ENCODE results near the gene MTUS2.

Gene MTUS2

DNA sequence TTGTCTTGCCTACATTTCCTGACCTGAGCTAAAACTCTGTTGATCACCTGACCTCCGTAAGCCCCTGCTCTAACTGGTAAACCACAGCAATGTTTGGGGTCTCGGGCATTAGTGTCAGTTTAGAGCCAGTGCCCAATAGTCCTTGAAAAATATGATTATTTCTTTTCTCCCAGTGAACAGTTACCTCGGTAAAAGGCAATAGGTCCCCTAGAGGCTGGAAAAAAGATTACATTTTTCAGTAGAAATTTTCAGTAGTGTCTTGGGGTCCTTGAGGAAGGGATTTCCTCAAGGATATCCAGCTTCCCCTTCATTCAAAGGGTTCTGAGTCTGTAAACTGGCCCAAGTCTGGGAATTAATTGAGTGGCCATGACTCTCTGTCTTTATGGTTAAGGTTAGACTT is 597.9 kb downstream of the MTUS2 start:
- H3K27me3 ChIP-seq (replicated peaks in 2 of 5; ENCODE audit: control insufficient read depth in 4 of 5, insufficient read depth in 5 of 5, low read length in 4 of 5), result peaks cover 0 to 5% (median 2%) of the 10 kb centered on the region in 5 experiments
- H3K36me3 ChIP-seq (ENCODE audit: control insufficient read depth in 4 of 4, insufficient read depth in 4 of 4, low read length in 3 of 4), result no peaks in the 10 kb centered on the region
- H3K9me3 ChIP-seq (ENCODE audit: control extremely low read depth in 1 of 5, control insufficient read depth in 4 of 5, insufficient read depth in 2 of 5, low read depth in 1 of 5, low read length in 4 of 5), result no peaks in the 10 kb centered on the region
- H3K4me3 ChIP-seq (ENCODE audit: control insufficient read depth in 1 of 7, extremely low read depth in 1 of 7, insufficient read depth in 4 of 7, low read depth in 2 of 7, low read length in 6 of 7), result no peak overlapping the region
- ChIA-PET POLR2A (no interaction called here), CTCF (no interaction called here)
- no peak for DNase-seq
- H3K27ac ChIP-seq (ENCODE audit: insufficient read depth in 1 of 2, low read depth in 1 of 2, low read length in 2 of 2, poor library complexity in 1 of 2, severe bottlenecking in 2 of 2), result no peak overlapping the region
- H3K4me1 ChIP-seq (ENCODE audit: control extremely low read depth in 1 of 4, control insufficient read depth in 4 of 4, insufficient read depth in 4 of 4, low read length in 3 of 4), result no peaks in the 10 kb centered on the region
- 100% methylated on average over 2 of the region's 3 CpGs for WGBS (ENCODE audit: insufficient coverage)

DNA sequence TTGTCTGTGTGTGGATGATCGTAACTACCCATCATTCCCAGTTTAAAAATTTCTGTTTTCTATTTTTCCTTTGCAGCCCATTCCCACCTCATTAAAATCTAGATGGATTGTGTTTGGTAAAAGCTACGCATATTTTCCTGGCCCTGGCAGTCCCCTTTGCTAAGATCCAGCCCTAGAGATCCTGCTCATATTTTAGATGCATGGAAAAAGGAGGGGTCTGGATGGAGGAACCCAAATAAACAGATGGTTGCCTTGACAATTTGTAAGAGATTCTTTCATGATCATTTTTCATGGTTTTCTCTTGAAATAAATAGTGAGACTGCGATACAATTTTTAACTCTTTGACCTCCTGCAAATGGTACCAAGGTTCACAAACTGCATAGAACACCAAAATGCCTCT is 601.0 kb downstream of the MTUS2 start:
- ChIA-PET POLR2A (no interaction called here), CTCF (interaction anchor here (1.4 kb wide), 1 partner anchor 15 kb away, joined by 3 read pairs; no protein-coding TSS in a partner anchor)
- H3K9me3 ChIP-seq (ENCODE audit: control extremely low read depth in 1 of 5, control insufficient read depth in 4 of 5, insufficient read depth in 2 of 5, low read depth in 1 of 5, low read length in 4 of 5), result no peaks in the 10 kb centered on the region
- peaks cover 0 to 11% (median 2%) of the 10 kb centered on the region in 5 experiments for H3K27me3 ChIP-seq (replicated peaks in 2 of 5; ENCODE audit: control insufficient read depth in 4 of 5, insufficient read depth in 5 of 5, low read length in 4 of 5)
- no peak for DNase-seq
- no peaks in the 10 kb centered on the region for H3K36me3 ChIP-seq (ENCODE audit: control insufficient read depth in 4 of 4, insufficient read depth in 4 of 4, low read length in 3 of 4)
- 100% methylated on average over 1 of the region's 3 CpGs for WGBS (ENCODE audit: insufficient coverage)
- H3K4me1 ChIP-seq (ENCODE audit: control extremely low read depth in 1 of 4, control insufficient read depth in 4 of 4, insufficient read depth in 4 of 4, low read length in 3 of 4), result no peaks in the 10 kb centered on the region
- H3K4me3 ChIP-seq (ENCODE audit: control insufficient read depth in 1 of 7, extremely low read depth in 1 of 7, insufficient read depth in 4 of 7, low read depth in 2 of 7, low read length in 6 of 7), result no peak overlapping the region
- no peak overlapping the region for H3K27ac ChIP-seq (ENCODE audit: insufficient read depth in 1 of 2, low read depth in 1 of 2, low read length in 2 of 2, poor library complexity in 1 of 2, severe bottlenecking in 2 of 2)

GRCh38 chr13:29422015-29422414 is 601.9 kb downstream of the MTUS2 start:
- no peak for DNase-seq
- no peaks in the 10 kb centered on the region for H3K36me3 ChIP-seq (ENCODE audit: control insufficient read depth in 4 of 4, insufficient read depth in 4 of 4, low read length in 3 of 4)
- H3K9me3 ChIP-seq (ENCODE audit: control extremely low read depth in 1 of 5, control insufficient read depth in 4 of 5, insufficient read depth in 2 of 5, low read depth in 1 of 5, low read length in 4 of 5), result peaks cover 0 to 3% (median 0%) of the 10 kb centered on the region in 5 experiments
- H3K27me3 ChIP-seq (replicated peaks in 2 of 5; ENCODE audit: control insufficient read depth in 4 of 5, insufficient read depth in 5 of 5, low read length in 4 of 5), result peaks cover 6 to 19% (median 8%) of the 10 kb centered on the region in 5 experiments
- CTCF ChIA-PET, result no interaction called here
- WGBS (ENCODE audit: insufficient coverage), result 100% methylated on average over 2 of the region's 5 CpGs
- POLR2A ChIA-PET, result no interaction called here
- H3K27ac ChIP-seq (ENCODE audit: insufficient read depth in 1 of 2, low read depth in 1 of 2, low read length in 2 of 2, poor library complexity in 1 of 2, severe bottlenecking in 2 of 2), result no peak overlapping the region
- no peaks in the 10 kb centered on the region for H3K4me1 ChIP-seq (ENCODE audit: control extremely low read depth in 1 of 4, control insufficient read depth in 4 of 4, insufficient read depth in 4 of 4, low read length in 3 of 4)
- H3K4me3 ChIP-seq (ENCODE audit: control insufficient read depth in 1 of 7, extremely low read depth in 1 of 7, insufficient read depth in 4 of 7, low read depth in 2 of 7, low read length in 6 of 7), result no peak overlapping the region

GRCh38 chr13:29423050-29423449 is 602.9 kb downstream of the MTUS2 start:
- POLR2A ChIA-PET, result no interaction called here
- CTCF ChIA-PET, result no interaction called here
- Histone ChIP-seq H3K36me3 (ENCODE audit: control insufficient read depth in 4 of 4, insufficient read depth in 4 of 4, low read length in 3 of 4) (no peaks in the 10 kb centered on the region), H3K4me1 (ENCODE audit: control extremely low read depth in 1 of 4, control insufficient read depth in 4 of 4, insufficient read depth in 4 of 4, low read length in 3 of 4) (peaks cover 0 to 1% (median under 1%) of the 10 kb centered on the region in 4 experiments), H3K4me3 (ENCODE audit: control insufficient read depth in 1 of 7, extremely low read depth in 1 of 7, insufficient read depth in 4 of 7, low read depth in 2 of 7, low read length in 6 of 7) (no peak overlapping the region), H3K27ac (ENCODE audit: insufficient read depth in 1 of 2, low read depth in 1 of 2, low read length in 2 of 2, poor library complexity in 1 of 2, severe bottlenecking in 2 of 2) (no peak overlapping the region), H3K27me3 (replicated peaks in 2 of 5; ENCODE audit: control insufficient read depth in 4 of 5, insufficient read depth in 5 of 5, low read length in 4 of 5) (peaks cover 5 to 29% (median 11%) of the 10 kb centered on the region in 5 experiments), H3K9me3 (ENCODE audit: control extremely low read depth in 1 of 5, control insufficient read depth in 4 of 5, insufficient read depth in 2 of 5, low read depth in 1 of 5, low read length in 4 of 5) (peaks cover 0 to 3% (median 0%) of the 10 kb centered on the region in 5 experiments)
- no peak for DNase-seq
- WGBS (ENCODE audit: insufficient coverage), result no CpG with 5 or more reads among the region's 1 CpG

DNA sequence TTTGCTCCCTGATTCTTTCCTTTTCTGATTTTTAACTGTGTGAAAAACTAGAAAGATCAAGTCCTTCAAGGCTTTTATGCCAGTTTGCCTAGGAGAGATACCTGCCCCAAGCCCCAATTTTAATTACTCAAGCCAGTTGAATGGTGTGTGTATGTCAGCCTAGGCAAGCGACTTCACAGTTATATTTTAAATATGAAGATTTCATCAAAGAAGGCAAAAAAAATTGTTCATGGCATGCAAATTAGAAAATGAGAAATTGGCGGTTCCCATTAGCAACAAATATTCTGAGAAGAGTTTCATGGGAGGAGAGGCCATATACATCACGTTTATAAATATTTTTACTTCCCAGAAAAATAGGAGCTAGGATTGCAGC is 607.8 kb downstream of the MTUS2 start:
- H3K27me3 ChIP-seq (replicated peaks in 2 of 5; ENCODE audit: control insufficient read depth in 4 of 5, insufficient read depth in 5 of 5, low read length in 4 of 5), result peaks cover 14 to 60% (median 27%) of the 10 kb centered on the region in 5 experiments
- CTCF ChIA-PET, result no interaction called here

DNA sequence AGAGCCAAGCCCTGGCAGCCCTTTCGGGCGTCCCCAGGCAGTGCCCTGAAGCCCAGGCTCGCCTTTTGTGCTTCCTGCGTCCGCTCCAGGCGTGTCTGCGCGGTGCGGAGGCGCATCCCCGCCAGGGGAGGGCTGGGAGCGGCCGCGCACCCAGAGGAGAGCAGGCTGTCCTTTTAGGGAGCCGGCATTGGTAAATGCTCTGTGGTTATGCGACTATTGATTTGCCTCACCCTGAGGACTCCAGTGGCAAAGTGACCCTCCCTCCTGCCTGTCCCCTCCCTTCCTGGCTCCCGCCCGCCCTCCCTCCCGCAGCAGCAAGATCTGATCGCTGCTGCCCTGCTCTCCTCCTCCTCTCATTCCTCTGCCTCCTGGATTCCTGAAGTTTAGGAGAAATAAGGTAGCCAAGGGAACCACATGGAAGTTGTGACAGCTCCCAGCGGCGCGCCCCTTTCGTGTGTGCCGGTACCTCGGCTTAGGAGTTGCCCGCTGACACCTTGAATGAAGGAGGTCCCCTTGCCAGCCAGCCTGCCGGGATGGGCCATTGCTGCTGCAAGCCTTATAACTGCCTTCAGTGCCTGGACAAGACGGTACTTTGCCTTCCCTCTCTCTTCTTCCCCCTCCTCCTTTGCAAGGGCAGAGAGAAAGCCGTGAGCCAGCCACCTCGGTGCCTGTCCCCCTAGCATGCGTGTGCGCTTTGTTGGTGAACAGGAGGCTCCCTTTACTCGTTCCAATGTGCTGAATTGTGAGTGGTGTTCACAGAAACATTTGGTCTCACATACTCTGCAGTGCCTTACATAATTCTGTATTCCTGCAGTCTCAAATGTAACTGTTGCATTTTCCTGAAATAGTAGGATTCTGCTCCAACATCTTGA is 608.4 kb downstream of the MTUS2 start:
- Histone ChIP-seq H3K4me3 (ENCODE audit: control insufficient read depth in 1 of 7, extremely low read depth in 1 of 7, insufficient read depth in 4 of 7, low read depth in 2 of 7, low read length in 6 of 7) (peak overlapping the region in 5 of 7 experiments; percentile 15 to 57 (median 30)), H3K4me1 (ENCODE audit: control extremely low read depth in 1 of 4, control insufficient read depth in 4 of 4, insufficient read depth in 4 of 4, low read length in 3 of 4) (peaks cover 0 to 9% (median 3%) of the 10 kb centered on the region in 4 experiments), H3K9me3 (ENCODE audit: control extremely low read depth in 1 of 5, control insufficient read depth in 4 of 5, insufficient read depth in 2 of 5, low read depth in 1 of 5, low read length in 4 of 5) (peaks cover 0 to 3% (median 0%) of the 10 kb centered on the region in 5 experiments), H3K27me3 (replicated peaks in 2 of 5; ENCODE audit: control insufficient read depth in 4 of 5, insufficient read depth in 5 of 5, low read length in 4 of 5) (peaks cover 14 to 62% (median 27%) of the 10 kb centered on the region in 5 experiments), H3K36me3 (ENCODE audit: control insufficient read depth in 4 of 4, insufficient read depth in 4 of 4, low read length in 3 of 4) (no peaks in the 10 kb centered on the region), H3K27ac (ENCODE audit: insufficient read depth in 1 of 2, low read depth in 1 of 2, low read length in 2 of 2, poor library complexity in 1 of 2, severe bottlenecking in 2 of 2) (no peak overlapping the region)
- peak; percentile 5 to 13 (median 5) for DNase-seq
- POLR2A ChIA-PET, result no interaction called here
- 3% methylated on average over 20 of the region's 34 CpGs for WGBS (ENCODE audit: insufficient coverage)
- CTCF ChIA-PET, result no interaction called here

More for the DNA sequence above, 607.8 kb downstream of the MTUS2 start:
- peaks cover 0 to 9% (median 3%) of the 10 kb centered on the region in 4 experiments for H3K4me1 ChIP-seq (ENCODE audit: control extremely low read depth in 1 of 4, control insufficient read depth in 4 of 4, insufficient read depth in 4 of 4, low read length in 3 of 4)
- H3K36me3 ChIP-seq (ENCODE audit: control insufficient read depth in 4 of 4, insufficient read depth in 4 of 4, low read length in 3 of 4), result no peaks in the 10 kb centered on the region
- 33% methylated on average over 2 of the region's 3 CpGs for WGBS (ENCODE audit: insufficient coverage)
- peak overlapping the region in 4 of 7 experiments; percentile 15 to 50 (median 30) for H3K4me3 ChIP-seq (ENCODE audit: control insufficient read depth in 1 of 7, extremely low read depth in 1 of 7, insufficient read depth in 4 of 7, low read depth in 2 of 7, low read length in 6 of 7)
- POLR2A ChIA-PET, result no interaction called here
- DNase-seq, result no peak
- no peak overlapping the region for H3K27ac ChIP-seq (ENCODE audit: insufficient read depth in 1 of 2, low read depth in 1 of 2, low read length in 2 of 2, poor library complexity in 1 of 2, severe bottlenecking in 2 of 2)
- peaks cover 0 to 3% (median 0%) of the 10 kb centered on the region in 5 experiments for H3K9me3 ChIP-seq (ENCODE audit: control extremely low read depth in 1 of 5, control insufficient read depth in 4 of 5, insufficient read depth in 2 of 5, low read depth in 1 of 5, low read length in 4 of 5)

- H3K4me1 ChIP-seq (ENCODE audit: control extremely low read depth in 1 of 4, control insufficient read depth in 4 of 4, insufficient read depth in 4 of 4, low read length in 3 of 4), result peaks cover 0 to 9% (median 3%) of the 10 kb centered on the region in 4 experiments
- ChIA-PET CTCF (no interaction called here), POLR2A (no interaction called here)
- WGBS (ENCODE audit: insufficient coverage), result no CpG with 5 or more reads among the region's 2 CpGs
- peaks cover 0 to 3% (median 0%) of the 10 kb centered on the region in 5 experiments for H3K9me3 ChIP-seq (ENCODE audit: control extremely low read depth in 1 of 5, control insufficient read depth in 4 of 5, insufficient read depth in 2 of 5, low read depth in 1 of 5, low read length in 4 of 5)
- DNase-seq, result no peak
- no peaks in the 10 kb centered on the region for H3K36me3 ChIP-seq (ENCODE audit: control insufficient read depth in 4 of 4, insufficient read depth in 4 of 4, low read length in 3 of 4)
- no peak overlapping the region for H3K4me3 ChIP-seq (ENCODE audit: control insufficient read depth in 1 of 7, extremely low read depth in 1 of 7, insufficient read depth in 4 of 7, low read depth in 2 of 7, low read length in 6 of 7)
- H3K27me3 ChIP-seq (replicated peaks in 2 of 5; ENCODE audit: control insufficient read depth in 4 of 5, insufficient read depth in 5 of 5, low read length in 4 of 5), result peaks cover 14 to 64% (median 27%) of the 10 kb centered on the region in 5 experiments
- no peak overlapping the region for H3K27ac ChIP-seq (ENCODE audit: insufficient read depth in 1 of 2, low read depth in 1 of 2, low read length in 2 of 2, poor library complexity in 1 of 2, severe bottlenecking in 2 of 2)
Observed at GRCh38 chr13:29429286-29429900, 609.3 kb downstream of the MTUS2 start.

Measured in common myeloid progenitor, CD34-positive (primary cell).